NCI-H187 (cell line): ENCODE measurements around the gene MAP3K3.

Source experiments
- DNase-seq, 2 experiments: peaks; one replicate each; lab custom pipeline; 2025; lab: John Stamatoyannopoulos, UW

MAP3K3 gene

DNA sequence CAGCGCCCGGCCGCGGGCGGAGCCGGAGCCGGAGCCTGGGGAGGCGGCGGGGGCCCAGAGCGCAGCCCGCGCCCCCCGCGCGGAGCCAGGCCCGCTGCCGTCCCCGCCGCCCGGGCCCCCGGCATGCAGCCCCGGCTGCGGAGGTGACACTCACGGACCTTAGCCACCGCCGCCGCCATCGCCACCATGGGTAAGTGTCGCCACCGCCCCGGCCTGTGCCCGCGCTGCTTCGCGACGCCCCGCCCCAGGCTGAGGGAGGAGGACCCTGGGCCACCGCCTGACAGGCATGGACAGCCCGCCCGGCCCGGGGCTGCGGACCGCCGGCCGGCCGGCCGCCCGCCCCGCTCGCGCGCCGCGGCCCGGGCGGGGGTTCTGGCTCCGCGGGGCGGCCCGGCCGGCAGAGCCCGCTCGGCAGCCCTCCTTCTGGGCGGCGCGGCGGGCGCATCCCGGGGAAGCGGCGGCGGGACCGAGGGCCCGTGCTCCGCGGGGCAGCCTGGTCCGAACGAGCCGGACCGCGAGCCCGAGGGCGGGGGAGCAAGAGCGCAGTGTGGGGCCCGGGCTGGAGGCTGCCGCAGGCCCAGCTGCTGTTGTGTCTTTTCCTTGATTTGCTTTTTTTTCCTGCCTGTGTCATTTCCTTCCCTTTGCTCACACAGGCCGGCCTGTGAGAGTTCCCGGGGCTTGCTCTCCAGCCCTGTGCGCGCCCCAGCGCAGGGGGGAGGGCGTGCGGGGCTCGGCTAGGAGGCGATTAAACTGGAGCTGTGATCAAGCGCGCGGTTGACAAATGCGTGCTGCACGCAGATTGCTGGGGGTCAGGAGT, 565 bp downstream of the MAP3K3 start:
- DNase-seq: no peak

DNA sequence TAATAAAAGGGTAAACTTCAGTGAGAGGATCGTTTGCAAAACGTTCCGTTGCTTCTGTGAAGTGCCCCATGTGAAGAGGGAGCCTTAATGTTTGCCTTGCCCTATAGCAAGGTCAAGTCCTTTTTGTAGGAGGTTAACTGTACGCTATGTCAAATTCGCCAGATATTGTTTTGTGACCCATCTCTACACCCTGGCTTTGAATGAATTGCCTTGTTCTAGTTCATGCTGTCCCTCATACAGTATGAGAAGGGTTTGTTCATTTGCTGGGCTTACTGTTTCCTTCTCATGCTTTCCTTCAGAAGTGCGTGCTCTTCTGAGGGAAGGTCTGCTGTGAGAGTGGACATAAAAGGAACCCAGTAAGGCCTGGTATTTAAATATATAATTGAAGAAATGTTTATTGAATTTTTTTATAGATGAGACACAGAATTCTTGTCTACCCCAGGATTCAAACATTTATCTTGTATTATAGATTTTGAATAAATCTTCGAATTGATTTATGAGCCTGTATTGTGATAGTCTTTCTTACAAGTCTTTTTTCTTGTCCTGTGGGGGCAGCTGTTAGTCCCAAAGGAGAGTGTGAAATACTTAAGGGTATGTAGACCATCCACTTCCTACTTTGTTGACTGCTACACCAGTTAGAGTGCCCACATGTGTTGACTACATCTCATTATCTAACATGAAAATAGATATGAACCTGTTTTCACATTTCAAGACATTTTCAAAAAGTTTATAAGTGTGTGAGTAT, 1.7 kb downstream of the MAP3K3 start:
- DNase-seq: no peak

DNA sequence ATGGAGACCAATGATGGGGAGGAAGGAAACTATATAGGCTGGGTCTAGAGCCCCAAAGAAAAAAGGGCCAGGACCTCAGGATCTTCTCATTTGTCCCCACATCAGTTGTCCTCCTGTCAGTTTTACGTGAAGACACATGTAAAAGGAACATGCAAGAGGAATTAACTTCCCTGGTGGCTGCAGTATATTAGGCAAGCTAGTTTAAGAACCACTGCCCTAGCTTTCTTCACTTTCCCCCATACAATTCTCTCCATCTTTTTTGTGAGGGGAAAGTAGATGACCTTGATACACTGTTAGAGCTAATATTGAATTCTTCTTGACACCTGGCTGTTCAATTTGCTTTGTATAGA, 2.3 kb downstream of the MAP3K3 start:
- DNase-seq: no peak

DNA sequence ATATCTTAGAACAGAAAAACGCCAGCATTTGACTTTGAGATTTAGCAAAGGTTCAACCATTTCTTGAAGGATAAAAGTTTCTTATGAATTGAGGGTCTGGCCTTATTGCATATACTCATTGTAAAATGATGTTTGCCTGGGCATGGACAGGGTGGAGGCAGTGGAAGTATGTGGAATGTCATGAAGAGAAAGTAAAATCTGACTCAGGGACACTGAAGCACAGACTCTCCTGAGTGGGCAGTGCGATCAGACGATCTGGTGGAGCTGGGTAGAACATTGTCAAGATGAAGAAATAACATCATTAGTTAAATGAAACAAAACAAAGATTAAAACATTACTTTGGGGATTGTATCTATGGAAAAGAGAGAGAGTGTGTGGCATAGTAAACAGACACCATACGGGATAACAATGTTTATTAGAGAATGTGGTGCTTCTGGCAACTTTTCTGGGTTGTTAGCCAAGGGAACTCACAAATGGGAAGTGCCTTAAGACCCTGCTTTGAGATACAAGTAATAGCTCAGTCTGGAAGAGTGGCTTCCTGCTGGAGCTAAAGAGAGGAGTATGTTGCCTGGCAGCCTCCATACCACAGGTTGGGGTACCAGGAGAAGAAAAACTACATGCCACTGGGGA, 4.4 kb downstream of the MAP3K3 start:
- DNase-seq: no peak

DNA sequence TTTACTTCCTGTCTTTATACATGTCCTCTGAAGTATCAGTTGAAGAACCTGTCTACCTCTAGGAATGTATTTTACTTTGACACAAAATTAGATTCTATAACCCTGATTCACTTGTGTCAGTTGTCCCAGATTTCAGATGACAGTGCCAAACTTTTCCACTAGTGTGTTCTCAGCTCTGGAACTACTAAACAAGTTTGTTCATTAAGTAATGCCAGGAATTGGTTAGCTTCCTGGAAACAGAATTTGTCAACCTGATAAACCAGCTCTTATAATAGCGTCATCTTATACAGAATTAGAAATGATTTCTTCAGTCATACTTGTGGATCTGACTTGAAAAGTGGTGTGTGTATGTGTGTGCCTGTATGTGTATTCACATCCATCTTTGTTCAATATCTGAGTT, 7.4 kb downstream of the MAP3K3 start:
- no peak for DNase-seq

DNA sequence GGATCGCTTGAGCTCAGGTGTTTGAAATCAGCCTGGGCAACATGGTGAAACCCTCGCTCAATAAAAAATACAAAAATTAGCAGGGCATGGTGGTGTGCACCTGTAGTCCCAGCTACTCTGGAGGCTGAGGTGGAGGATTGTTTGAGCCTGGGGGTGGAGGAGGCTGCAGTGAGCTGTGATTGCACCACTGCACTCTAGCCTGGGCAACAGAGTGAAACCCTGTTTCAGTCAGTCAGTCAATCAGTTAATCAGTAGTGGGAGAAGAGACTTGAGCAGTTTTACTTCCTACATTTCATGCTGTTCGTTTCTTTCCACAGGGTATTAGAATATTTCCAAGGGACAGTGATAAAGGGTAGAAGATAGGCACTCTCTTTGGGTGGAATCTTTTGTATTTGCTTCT, 8.8 kb downstream of the MAP3K3 start:
- DNase-seq: no peak

DNA sequence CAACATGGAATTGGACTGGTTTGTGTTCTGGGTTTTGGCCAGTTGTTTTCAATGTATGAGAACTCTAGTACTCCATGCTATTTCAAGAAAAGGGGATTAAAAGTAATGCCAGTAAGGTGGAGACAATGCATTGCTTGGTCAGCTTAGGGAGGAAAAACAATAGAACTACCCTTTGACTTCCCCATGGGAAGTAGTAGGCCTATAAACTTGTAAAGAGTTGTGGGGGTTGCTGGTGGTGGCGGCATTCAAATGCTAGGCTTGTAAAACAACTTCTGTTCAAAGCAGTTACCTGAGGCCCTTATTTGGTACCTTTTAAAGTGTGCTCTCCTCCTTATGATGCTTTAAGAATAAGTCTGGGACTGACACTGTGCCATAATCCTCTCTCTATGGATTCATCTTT, 9.4 kb downstream of the MAP3K3 start:
- no peak for DNase-seq

DNA sequence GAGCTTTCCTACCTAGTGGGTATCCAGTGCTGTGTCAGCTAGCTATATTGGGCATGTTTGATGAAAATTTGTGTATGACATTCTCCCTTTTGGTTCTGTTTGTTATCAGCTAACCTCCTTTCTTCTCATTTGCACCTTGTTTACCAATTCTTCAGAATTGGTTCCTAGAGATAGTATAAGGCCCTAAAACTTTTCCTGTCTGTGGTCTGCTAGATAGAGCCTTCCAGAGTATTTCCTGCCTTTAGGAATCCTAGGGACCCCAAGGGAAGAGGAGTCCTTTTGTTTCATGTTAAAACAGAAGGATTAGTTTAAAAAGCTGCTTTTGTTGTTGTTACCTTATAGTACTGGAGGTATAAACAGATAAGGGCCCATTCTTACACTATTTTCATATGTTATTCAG, 11.5 kb downstream of the MAP3K3 start:
- DNase-seq: no peak

DNA sequence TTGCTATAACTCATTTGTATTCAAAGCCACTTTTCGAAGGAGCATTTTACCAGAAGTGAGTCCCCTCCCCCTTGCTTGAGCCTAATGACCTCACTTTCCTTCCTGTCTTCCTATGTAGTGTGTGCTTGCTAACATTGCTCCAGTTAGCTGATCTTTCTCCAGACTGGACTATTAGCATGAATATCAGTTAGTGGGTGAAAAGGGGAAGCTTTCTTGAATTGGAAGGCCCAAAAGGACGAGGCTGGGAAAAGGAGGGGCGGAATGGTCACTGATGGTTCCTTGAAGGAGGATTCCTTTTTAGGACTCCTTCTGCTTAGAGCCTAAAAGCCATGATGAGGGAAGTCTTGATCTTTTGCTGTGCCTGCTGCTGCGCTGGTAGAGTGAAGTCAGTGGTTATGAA, 11.9 kb downstream of the MAP3K3 start:
- no peak for DNase-seq

DNA sequence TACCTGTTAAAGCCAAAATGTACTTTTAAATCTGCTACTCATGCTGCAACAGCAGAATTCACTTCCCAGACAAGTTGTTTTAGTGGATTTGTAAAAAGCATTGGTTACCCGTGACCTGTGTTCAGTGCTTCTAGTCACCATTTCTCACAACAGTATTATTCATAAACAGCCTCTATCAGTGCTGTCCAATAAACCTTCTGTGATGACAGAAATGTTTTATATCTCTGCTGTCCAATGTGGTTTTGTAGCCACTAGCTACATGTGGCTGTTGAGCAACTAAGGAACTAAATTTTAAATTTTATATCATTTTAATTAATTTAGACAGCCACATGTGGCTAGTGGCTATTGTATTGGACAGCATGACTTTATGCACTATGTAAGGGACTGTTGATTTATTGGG, 12.6 kb downstream of the MAP3K3 start:
- no peak for DNase-seq

DNA sequence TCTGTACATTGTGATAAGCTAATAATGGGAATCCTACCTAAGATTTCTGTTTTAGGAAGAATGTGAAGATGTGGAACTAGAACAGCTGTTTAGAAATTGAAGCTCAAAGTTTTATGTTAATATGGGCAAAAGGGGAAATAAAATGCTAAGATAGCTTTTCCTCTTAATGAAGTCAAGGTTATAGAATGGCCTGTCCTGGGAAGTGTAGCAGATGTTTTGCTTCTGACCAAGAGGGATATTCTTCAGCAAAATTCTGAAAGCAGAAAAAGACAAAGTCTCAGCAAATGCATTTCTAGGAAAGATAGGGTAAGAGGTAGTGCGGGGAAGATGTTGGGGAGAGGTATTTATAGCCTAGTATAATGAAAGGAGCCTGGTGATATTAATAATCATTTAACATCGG, 13.1 kb downstream of the MAP3K3 start:
- no peak for DNase-seq

DNA sequence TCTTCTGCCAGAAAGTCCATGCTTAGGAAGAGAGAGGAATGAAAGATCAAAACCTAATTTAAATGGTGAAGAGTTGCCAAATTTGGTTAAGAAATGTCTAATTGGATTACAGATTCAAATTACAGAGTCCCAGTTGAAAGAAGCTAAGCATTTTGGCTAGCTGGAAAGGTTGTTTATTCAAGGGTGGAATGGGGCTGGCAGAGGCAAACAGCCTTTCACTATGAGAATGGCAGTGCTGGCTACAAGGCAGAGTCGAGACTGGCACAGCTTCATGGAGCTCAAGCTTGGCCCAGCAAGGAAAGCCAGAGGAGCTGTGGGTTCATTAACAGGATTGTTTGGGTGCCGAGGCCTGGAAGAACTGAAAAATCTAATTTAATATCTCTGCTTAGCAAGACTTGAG, 13.6 kb downstream of the MAP3K3 start:
- no peak for DNase-seq

DNA sequence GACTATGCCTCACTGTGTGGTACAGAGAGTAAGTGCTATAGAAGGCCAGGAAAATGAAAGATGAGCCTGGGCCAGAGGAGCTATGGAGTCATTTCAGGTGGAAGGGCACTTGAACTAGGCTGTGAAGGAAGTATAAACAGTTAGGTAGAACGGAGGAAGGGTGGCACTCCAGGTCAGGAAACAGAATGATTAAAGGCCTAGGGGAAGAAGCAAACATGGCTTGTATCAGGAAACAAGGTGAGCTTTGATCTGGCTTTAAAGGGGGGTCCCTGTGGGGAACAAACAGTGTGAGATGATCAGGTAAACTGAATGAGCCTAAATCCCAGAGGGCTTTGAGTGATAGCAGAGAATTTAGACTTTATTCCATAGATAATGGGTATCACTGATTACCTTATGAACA, 16.9 kb downstream of the MAP3K3 start:
- DNase-seq: no peak

DNA sequence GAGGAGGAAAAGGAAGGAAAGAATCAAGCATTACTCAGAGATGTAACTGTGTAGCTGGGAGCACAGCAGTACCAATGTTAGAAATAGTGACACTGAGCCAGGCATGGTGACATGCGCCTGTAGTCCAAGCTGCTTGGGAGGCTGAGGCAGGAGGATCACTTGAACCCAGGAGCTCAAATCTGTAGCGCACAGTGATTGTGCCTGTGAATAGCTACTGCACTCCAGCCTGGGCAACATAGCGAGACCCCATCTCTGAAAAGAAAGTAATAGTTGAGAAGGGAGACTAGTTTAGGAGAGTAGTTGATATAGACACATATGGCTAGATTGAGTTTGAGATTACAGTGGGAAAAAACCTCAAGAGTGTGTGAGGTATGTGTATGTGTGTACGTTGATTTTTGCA, 17.8 kb downstream of the MAP3K3 start:
- no peak for DNase-seq

DNA sequence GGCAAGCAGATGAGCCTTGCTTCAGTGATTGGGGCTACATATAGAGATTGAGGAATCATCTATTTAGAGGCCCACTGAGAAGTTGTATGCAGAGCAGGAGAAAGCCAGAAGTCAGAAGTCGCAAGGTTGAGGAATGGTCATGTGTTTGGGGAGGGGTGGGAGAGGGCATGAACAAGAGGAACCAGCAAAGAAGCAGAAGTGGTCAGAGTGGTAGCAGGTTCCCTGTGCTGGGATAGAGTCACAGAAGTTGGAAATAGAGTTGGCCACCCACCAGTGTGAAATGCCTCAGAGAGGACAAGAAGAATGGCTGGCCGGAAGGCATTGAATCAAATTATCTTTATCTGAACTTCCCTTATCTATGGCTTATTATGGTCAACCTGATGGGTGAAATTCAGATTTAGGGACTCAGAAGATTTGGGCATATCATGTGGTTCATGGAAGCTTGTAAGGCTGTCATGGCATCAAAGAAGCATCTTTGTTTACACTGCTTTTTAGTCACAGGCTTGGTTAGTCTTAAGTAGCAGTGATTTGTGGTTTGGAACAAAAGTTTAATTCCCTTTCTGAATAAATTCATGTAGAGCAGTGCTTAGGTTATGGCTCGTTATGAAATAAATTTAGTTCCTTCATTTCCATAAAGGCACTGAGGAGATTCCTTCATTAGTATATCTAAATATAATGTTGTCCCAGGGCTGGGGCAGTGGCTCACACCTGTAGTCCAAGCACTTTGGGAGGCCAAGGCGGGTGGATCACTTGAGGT, 19.7 kb downstream of the MAP3K3 start:
- DNase-seq: no peak

DNA sequence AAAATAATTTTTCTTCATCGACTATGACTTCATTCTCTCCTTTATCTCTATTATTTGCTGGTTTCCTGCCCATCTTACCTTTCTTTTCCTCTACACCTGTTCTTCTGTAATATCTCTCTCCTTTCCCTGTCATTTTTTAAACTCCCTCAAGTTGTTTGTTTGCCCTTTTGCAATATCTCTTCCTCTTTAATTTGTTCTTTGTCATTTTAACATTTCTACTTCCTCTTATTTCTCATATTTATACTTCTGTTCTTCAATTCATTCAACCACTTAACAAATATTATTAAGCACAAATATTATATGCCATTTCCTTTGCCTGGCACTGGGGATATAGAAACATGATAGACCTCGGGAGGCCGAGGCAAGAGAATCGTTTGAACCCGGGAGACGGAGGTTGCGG, 22.6 kb downstream of the MAP3K3 start:
- DNase-seq: no peak

DNA sequence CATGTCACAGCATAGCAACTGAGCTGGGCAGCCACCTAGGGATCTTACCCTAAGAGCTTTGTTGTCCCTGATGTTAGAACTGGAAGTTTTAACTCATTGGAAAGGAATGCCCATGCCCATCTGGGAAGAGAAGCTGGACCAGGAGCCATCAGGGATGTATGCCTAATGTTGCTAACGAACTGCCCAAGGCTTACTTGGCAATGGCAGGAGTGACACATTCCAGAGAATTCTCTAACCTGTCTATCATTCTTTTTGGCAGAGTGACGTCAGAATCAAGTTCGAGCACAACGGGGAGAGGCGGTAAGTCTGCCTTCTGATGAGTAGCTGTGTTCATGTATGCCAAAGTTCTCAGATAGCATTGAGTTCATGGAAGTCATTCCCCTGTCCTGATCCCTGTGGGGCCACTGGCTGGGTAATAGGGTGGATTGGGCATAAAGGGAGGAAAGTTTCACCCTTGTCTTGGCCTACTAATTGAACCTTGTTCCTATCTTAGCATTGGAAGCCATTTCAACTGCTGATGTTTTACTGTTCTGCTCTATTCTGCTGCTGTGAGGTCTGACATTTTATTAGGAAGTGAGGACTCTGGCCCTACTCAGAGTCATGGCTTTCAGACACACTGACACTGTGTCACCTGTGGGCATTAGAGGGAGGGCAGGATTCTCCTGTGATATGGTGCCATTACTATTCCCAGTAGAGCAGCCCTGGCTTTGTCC, 23.7 kb downstream of the MAP3K3 start:
- DNase-seq: no peak

DNA sequence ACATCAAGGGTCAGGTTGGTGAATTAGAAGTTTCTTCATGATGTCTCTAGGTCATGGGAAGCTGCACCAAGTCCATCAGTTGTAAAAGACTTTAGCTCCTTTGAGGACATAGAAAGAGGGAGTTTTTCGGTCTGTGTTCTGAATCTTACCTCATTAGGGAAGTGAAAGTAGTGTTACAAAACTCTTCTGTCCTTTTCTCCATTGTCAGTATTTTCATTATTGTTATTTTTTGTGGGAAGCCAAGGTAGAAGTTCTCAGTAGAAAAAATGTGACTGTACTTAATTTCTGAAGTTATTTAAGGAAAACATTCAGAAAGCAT, 24.2 kb downstream of the MAP3K3 start:
- no peak for DNase-seq

DNA sequence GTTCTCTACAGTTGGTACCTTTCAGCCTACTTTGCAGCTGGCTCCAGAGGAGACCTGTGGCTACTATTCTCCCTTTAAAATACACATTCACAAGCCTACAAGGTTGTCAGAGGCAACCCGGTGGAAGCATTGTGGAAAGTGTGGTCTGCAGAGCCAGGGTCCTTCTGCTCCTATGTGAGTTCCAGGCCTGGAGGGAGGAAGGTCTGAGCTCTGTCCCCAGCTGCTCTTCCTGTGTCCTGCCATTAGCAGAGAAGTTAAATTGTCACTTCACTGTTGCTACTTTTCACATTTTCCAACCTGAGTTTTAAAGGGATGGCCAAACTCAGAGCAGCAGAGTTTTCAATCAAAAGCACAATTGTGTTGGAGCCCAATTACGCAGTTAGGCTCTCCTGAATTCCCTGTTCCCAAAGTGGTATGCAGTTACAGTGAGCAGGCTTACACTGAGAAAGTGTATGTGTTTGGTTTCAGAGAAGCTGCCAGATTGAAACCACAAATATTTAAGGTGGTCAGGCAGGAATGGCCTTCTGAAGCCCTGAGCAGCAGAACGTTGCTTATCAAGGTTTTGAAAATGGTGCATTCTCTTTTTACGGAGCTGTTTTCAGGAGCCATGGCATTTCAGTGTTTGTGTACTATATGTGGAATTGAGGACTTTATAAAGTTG, 25.0 kb downstream of the MAP3K3 start:
- DNase-seq: no peak

DNA sequence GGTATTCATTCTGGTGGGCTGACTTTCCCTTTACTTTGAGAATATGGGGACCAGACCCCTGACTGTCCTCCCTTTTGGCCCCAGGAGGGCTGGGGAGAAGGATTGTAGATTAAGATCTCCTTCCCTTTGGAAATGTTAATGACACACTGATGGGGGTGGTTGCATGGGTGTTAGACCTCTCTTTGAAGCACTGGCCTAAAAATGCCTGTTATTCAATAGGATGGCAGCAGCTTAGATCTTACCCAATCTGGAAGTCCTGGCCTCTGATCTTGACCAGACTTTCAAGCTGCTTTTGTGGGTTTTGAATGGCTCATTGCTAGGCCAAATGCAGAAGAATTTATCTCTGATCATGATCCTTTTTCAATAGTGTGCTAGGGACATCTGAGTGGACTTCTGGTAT, 25.7 kb downstream of the MAP3K3 start:
- no peak for DNase-seq

DNA sequence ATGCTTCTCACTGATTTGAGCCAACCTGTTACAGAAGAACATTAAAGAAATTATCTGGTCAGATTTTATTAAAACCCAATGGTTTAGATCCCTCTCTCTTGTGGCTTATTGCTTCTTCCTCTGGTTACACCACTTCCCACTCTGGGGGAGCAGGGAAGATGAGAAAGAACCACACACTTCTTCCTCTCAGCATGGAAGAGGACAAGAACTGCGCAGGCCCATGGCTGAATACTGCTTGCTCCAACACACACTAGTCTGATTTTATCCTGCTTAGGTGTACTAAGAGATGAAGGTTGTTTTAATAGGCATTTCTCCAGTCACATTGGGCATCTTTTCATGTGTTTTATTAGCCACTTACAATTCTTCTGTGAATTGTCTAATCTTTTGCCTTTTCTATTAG, 27.6 kb downstream of the MAP3K3 start:
- no peak for DNase-seq

DNA sequence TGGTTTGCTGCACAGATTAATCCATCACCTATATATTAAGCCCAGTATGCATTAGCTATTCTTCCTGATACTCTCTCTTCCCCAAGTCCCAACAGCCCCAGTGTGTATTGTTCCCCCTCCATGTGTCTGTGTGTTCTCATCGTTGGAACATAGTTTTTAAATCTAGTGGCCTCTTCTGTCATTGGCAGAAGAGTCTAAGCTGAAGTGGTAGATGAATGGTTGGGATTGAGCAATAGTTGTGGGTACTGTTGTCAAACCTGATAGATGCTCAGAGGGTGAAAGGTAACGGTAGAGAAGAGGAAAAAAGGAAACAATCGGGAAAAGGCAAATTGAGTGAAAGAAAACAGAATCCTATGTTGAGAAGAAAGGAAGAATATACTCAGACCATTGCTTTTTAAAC, 29.9 kb downstream of the MAP3K3 start:
- DNase-seq: no peak
